GM19467 (cell line): ENCODE results near the gene PRKAR1B.
"Not testable (repeated sequence)": the region's sequence is repeated elsewhere in the genome, so short reads cannot be mapped to it uniquely, and the experiment has no call there.

ENCODE experiments used
- ATAC-seq: cut with Tn5 transposase; IDR thresholded peaks from one replicate; pipeline ENCODE4 v1.9.1; 2021; ENCODE audit warnings: mild to moderate bottlenecking, moderate library complexity; ENCODE audit not compliant: unreplicated experiment

The PRKAR1B gene

DNA sequence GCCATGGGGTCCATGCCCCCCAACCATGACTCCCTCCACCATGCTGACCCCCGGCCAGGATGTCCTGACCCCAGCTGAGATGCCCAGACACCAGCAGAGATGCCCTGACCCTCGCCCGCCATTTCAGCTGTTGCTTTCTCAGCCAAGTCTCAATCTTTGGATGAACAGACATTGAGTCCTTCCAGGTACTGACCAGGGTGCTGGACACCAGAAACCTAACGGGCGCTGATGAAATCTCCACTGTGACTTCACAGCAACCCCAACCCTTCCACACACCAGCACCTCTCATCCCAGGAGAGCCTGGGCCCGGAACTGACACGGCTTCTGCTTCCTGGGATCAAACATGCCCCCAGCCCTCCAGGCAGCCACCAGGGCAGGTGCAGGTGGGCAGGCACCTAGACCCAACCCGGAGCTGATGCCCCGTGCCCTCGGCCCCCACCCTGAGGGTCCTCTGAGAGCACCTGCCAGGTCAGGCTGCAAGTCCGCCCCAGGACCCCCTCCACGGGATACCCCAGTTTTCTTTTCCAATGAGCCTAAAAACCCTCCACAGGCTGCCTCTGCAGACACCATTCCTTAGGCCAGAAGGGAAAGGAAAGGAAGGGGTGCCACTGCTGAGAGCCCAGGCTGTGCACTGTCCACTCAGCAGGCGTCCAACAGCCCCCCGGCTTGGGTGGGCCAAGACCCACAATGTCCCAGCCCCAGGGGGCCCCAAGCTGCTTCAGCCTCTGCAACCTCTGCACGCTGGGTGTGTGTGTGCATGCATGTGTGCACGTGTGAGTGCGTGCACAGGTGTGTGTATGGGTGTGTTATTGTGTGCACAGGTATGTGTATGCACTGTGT lies 164.1 kb downstream of the PRKAR1B start:
- no peak for ATAC-seq

DNA sequence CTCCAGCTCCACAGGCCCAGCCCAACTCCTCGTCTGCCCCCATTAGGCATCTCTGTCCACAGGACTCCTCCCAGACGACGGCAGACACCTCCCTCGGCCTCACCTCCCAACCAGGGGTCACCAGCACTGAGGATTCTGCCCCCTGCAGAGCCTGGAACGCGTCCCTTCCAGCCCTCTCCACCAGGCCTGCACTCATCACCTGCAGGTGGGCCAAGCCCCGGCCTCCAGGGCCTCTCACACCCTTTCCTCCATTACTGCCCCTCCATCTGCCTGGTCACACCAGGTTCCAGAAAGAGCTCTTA lies 164.8 kb downstream of the PRKAR1B start:
- ATAC-seq: no peak

DNA sequence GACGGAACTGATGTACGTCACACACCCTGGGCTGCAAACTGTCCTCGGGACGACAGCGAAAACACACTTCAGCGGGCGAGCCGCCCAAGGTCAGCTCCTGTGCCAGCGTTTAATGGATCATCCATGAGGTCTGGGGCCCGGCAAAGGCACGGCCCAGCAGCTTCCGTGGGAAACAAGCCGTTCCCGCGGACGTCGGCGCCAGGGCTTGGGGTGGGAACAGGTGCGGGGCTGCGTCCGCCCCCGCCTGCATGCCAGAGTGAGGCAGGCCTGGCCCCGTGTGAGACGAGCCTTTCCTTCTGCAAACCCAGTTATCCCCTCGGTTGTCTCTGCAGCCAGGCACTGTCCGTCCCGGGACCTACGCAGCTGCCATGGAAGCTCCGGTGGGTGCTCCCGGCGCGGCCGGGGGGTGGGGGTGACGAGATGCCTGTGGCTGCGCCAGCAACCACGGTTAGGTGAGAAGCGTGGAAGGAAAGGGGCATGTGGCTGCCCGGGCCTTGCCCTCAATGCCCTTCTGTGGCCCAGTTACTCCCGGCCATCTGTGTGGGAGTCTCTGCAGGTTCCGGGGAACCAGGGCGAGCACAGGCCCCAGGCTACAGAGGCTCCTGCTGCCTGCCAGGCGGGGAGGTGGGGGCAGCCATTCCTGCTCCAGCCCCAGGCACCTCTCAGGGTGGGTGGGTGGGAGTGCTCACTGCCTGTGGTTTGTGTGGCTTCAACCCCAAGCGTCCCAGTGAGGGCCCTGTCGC lies 165.3 kb downstream of the PRKAR1B start:
- no peak for ATAC-seq

DNA sequence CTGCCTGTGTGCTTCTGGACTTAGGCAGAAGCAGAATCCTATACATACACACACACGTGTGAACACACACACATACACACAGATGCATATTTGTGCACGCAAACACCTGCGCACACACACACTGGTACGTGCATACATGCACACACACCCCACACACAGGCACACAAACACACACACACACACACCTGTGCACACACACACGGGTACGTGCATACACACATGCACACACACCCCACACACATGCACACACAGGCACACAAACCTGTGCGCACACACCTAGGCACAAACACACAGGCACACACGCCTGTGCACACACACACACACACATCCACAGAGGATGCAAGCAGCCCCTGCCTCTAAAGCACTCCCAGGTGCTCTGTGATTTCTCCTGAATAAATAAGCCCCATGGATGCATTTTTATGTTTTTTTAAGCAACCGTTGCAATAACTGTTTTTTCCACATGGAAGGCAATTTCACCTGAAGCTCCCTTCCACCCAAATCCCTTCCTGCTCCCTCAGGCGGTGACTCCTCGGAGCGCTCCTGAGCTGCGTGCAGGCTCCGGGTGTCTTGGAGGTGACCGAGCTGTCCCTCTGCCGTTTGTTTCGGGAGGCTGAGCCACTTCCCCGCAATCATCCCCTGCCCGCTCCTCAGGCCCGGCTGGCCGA lies 166.0 kb downstream of the PRKAR1B start:
- ATAC-seq: no peak

DNA sequence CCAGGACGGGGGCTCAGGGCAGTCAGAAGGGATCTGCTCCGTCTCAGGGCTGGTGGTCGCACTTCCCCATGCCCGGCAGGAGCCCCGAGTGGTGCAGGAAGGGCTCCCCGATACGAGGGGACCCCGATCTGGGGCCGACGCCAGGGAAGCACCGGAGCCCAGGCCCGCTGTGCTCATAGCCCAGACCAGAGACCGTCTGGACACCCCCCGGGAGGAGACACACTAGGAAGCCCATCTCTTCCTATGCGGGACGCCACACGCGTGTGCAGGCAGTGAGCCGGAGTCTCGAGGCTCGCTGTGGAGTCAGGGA lies 167.7 kb downstream of the PRKAR1B start:
- ATAC-seq: no peak

DNA sequence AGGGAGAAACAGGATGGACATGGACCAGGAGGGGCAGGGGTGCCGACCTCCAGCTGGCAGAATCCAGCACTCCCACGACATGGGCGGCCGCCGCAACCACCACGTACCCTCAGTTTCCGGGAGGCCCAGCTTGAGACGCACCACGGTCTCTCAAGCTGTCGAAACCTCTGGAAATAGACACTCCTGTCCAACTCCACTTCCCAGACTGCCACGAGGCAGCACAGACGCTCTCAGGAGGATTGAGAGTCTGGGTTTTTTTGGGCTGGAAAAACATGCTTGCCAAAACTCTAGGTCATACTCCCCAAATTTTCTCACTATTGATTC lies 169.6 kb downstream of the PRKAR1B start:
- no peak for ATAC-seq

DNA sequence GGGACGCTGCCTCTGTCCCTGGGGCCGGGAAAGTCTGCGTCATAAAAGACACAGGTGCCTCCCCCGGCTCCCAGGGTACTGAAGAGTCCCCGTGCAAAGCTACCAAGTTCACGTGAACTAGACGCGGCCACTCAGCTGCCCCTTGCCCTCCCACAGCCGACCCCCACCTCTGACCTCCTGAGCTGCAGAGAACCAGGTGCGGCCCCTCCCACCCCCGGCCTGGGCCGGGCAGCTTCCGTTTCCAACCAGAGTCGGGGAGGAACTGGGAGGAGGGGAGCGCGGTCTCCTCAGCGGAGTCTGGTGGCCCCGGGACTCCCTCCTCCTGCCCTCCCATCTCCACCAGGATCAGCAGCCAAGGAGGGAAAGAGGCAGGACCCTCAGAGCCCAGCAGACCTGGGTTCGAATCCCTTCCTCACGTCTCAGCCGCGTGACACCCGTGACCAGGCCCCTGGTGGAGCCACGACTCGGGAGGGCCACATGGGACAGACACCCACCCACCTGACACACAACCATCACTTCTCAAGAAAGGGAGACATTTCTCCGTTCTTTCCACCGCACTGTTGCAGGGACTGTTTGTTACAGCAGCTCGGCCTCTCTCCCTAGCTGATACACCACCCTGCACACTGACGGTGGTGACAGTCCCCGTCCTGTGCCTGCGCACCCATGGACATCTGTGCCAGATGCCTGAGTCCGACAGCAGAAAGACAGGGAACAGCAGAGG lies 170.1 kb downstream of the PRKAR1B start:
- no peak for ATAC-seq

DNA sequence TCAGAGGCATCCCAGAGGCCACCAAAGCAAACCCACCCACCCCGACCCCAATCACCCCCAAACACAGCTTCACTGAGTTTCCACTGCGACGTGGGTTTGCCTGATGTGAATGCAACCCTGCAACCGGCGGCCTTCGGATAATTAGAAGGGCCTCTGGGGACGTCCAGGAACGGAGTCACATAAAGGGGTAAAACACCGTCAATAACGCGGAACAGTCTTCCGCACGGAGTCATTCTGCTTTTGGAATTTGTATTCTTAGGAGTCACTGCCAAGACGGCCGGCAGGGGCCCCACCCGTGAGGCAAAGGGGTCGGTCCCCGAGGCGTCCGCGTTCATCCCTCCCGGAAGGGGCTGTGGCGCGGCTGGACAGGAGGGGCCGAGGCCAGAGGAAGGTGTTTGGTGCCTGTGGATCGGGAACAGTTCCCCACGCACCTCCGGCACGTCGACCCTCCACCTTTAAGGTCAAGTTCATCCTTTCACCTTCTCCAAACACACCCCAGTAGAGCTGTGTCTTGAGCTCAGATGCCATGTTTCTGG lies 170.7 kb downstream of the PRKAR1B start:
- ATAC-seq: no peak

DNA sequence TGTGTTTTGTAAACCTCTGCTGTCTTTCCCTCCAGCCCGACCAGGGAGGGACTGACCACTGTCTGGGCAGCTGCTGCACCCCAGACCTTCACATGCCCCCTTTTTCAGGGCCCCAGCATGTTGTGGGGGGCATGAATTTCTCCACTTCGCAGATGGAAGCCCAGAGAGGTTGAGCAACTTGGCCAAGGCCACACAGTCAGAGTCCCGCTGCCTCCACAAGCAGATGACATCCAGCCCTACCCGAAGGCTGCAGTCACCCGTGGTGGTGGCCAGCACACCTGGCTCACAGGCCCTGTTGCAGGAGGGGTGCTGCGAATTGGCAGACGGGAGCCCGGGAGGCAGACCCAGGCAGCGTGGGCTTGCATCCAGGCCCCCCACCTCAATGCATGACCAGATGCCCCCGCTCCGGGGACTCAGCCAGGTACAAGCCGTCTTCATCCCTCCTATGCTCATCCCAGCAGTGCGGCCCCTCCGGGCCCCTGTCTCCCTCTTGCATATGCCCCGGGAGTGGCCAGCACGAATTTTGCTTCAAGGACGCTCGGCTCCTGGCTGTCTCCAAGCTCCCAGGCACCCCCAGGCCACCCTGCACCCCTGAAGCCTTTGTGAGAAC lies 171.4 kb downstream of the PRKAR1B start:
- no peak for ATAC-seq

DNA sequence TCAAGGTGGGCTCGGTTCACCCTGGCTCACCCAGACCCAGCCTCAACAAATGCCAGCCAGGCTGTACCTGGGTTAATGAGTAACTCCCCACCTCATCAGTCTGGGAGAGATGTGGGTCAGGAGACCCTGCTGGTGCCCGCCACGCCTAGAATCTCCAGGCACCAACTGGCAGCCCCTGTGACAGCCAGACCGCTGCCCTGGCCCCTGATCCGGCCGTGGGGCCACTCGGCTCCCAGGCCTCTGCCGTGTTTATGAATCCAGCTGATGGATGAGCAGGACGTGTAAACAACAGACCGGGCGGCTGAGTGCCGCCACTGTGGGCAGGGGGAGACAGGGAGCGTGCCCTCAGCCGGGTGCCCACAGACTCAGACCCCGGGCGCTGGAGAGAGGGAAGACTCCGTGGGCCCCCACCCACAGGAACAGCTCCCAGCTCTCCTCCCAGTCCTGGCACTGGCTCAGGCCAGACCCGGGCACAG lies 173.4 kb downstream of the PRKAR1B start:
- ATAC-seq: no peak

DNA sequence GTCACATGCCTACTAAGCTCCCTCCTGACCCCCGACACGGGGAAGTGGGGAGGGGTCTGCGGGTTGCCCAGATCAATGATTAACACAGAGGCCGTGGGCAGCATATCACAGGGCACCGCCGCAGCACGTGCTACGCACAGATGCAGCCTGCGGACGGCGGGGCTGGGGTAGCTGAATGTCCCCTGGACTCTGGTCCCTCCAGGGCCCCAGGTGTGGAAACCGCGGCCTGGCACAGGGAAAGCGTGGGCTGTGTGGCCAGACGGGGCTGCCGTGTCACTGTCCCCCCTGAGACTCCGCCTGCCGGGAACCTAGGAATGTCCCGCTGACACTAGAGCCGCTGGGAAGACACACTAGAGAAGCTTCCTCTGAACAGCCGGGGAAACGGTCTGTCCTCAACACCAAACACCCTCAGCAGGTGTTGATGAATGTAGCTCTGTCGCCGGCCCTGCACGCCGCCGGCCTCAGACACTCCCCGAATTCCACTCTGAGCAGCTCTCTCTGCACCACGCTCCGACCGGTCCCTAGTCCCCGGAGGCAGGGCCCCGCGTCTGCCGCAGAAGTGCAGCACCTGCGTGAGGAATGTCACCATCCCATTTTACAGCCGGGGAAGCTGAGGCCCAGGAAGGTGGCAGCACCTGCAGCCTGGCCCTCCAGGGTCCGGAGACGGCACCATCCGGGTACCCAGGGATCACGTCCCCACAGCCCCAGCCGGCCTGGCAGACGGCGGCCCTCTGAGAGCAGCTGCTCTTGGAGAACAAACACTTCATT lies 174.0 kb downstream of the PRKAR1B start:
- ATAC-seq: no peak

DNA sequence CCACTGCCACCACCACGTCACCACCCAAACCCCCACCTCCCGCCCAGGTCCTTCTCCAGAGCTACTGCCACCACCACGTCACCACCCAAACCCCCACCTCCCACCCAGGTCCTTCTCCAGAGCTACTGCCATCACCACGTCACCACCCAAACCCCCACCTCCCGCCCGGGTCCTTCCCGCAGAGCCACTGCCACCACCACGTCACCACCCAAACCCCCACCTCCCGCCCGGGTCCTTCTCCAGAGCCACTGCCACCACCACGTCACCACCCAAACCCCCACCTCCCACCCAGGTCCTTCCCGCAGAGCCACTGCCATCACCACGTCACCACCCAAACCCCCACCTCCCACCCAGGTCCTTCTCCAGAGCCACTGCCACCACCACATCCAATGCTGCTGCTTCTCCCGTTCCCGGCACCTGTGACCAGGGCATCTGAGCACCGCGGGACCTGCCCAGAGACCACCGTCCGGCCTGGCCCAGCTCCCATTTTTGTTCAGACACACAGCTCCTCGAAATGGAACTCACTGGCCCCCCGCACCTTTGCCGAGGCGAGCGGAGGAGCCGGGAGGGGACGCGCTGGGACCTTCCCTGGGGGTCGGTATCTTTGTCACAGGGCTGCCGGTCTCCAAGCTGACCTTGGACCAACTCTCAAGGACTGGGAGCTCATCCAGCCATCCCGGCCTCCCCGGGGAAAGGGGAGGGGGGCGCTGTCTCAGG lies 174.8 kb downstream of the PRKAR1B start:
- not testable (repeated sequence) for ATAC-seq

DNA sequence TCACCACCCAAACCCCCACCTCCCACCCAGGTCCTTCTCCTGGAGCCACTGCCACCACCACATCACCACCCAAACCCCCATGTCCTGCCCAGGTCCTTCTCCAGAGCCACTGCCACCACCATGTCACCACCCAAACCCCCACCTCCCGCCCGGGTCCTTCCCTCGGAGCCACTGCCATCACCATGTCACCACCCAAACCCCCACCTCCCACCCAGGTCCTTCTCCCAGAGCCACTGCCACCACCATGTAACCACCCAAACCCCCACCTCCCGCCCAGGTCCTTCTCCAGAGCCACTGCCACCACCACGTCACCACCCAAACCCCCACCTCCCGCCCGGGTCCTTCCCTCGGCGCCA lies 175.5 kb downstream of the PRKAR1B start:
- not testable (repeated sequence) for ATAC-seq

DNA sequence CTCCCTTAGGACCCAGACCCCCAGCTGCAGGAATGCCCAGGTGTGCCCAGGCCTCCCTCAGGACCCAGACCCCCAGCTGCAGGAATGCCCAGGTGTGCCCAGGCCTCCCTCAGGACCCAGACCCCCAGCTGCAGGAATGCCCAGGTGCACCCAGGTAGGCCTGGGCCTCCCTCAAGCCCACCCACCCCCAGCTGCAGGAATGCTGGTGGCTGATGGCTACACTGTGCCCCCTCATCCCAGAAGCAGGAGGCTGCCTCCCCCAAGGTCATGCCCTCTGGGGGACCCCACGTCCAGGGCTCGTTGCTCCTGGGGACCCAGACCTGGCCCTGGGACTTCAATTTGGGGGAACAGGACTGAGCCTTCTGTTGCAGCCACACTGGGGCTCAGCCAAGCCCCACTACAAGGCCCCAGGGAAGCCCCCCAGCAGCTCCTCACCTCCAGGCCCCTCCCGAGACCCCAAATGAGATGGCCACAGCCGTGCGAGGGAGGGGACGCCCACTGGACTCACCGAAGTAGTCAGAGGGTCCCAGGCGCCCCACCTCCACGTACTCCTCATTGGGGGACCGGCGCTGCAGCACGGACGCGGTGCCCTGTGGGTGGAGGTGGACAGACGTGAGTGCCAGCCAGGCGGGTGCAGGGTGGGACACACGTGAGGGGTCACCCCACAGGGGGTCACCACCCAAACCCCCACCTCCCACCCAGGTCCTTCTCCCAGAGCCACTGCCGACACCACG lies 176.0 kb downstream of the PRKAR1B start:
- no peak for ATAC-seq

DNA sequence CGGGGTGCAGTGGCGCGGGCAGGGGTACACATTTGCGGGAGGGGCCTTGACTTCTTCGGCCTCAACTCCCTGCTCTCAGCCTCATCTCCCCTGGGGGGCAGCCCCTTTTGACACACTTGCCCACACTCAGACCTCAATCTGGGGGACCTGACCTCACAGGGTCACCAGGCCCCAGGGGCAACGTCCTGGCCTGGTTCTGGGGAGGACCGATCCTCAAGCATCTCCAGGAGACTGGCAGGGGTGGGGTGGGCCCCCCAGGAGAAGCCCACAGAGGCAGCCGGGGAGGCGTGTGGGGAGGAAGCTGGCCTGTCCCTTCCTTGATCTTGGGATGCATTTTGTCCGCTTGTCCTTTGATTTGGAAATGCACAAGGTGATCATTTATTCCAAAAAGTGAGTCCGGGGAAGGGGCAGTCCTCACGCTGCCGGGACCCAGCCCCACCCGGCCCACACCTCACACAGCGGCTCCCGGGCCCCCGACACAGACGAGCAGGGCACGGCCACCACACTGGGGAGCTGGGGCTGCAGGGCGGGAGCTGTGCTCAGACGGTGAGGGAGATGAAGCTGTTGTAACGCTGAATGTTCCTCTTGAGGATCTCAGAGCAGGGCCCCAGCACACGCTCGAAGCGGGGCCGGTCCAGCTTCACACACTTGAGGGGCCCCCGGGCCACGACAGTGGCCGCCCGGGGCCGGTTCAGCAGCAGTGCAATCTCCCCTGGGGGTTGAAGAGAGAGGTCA lies 177.0 kb downstream of the PRKAR1B start:
- no peak for ATAC-seq

DNA sequence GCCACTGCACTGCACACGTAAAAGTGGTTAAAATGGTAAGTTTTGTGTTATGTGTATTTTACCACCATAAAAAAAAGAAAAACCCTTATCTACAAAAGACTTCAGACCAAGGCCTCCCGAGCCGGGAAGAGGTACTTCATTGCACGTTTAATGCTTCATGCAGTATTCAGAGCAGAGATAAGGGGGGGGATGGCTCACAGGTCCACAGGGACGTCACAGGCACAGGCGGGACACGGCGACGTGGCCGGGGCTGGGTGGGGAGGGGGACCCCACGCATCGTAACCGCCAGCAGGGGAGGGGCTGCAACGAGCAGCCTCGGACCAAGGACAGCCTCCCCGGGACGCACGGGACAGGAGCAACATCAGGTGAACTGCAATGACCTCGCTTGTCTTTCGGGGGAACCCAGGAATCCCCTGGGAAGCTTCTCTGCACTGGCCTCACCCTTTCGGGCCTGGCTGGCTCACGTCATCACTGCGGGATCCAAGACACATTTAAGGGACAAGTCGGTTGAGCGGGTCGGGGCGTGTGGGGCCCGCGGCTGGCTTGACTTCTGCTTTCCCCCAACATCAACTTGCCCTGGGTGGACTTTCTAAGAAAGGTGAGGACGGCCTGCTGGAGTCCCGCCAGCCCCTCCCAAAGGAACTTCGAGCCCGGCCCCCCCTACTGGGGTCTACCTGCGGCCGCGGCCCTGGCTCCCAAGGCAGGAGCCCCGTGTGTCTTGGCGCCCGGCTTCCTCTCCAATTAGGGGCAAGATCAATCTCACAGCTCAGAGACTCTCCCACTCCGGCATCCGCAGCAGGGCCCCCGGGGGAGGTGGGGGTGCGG lies 177.8 kb downstream of the PRKAR1B start:
- no peak for ATAC-seq

DNA sequence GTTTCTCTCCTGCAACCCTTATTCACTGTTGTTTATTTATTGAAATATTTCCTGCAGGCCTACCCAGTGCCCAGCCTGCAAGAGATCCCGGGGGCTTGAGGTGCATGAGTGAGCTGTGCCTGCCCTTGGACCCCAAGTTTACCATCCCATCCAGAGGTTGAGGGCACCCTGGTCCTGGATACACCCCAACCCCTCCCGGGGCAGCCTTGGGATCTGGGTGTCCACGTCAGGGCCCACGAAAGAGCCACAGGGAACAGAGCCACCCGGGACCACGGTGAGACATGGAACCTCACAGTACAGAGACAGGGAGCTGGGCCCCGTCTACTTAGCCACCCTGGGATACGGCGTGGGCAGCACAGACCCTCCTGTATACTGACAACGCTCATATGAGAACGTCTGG lies 178.7 kb downstream of the PRKAR1B start:
- no peak for ATAC-seq
